Midbrain (tissue), 1 donor: ENCODE results near the gene METTL17.
A peak's percentile ranks its signal among the peaks of the same experiment; 100 is the strongest.
"Not testable (repeated sequence)": the region's sequence is repeated elsewhere in the genome, so short reads cannot be mapped to it uniquely, and the experiment has no call there.

Experiments used
- DNase-seq: peaks from one replicate; lab custom pipeline; 2025; lab: John Stamatoyannopoulos, UW

Gene METTL17

DNA sequence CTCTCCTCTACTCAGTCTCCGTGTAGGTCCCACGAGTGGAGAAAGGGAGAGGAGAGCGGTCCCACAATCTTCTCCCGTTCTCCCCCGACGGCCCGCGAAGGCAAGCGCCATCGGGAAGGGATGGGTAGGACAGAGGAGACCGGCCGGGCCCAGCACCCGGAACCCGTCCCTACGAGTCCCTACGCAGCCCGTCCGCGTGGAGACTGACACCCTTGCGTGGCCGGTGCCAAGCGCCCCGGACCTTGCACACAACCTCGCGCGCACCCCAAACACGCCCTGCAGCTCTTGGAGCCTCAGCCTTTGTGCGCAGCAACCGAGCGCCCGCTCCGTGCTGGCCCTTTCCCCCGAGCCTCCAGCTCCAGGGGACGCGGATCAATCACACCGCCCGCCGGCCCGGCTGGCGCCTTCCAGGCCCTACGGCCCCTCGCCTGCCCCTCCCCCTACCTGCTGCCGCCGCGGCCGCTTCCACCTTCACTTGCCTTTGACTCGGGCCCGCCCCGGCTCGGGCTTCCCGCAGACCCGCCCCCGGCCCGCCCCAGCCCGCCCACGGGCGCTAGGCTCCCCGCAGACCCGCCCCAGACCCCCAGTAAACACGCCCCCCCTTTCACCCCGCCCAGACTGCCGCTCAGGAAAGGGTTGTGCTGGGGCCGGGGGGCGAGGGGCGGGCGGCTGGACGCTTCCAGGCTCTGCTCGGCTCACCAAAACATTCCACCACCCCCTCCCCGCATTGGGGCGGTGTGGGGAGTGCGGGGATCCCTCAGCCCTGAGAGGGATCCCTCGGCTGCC lies 35.0 kb downstream of the METTL17 start, which contains the start of gene NDRG2:
TSS of gene NDRG2 (minus strand) at position 477 of the 786 bp plus-strand sequence. CDS start 1,746 bp downstream, outside the sequence.
- DNase-seq, result peak; percentile 75

- DNase-seq, result peak; percentile 87
Measured at GRCh38 chr14:21025371-21026273, 35.8 kb downstream of the METTL17 start.

GRCh38 chr14:21026274-21026987 lies 36.7 kb downstream of the METTL17 start:
- peak; percentile 91 for DNase-seq

- DNase-seq, result peak; percentile 27
Measured at GRCh38 chr14:21026988-21027315, 37.2 kb downstream of the METTL17 start.

DNA sequence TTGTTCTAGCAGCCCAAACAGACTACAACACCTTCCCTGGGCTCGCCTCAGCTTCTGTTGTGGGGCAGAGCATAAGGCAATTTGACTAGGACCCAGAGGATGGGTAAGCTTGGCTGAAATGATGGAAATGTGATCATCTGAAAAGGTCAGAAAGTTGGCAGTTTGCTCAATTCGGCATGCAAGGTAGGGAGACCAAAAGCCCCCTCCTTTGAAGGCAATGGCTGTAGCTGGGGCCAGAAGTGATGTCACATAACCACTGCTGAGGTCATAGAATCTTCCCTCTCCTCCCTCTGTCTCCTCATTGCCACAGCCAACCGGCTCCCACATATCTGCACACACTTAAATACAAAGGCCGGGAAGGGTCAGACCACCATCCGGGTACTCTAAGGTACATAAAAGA lies 40.1 kb downstream of the METTL17 start, which contains the start of gene TPPP2:
TSS of gene TPPP2 (plus strand) at position 301 of the 400 bp plus-strand sequence. CDS start 365 bp downstream, outside the sequence.
- DNase-seq, result no peak

- no peak for DNase-seq
Measured at GRCh38 chr14:21030531-21030930, 40.8 kb downstream of the METTL17 start.

DNA sequence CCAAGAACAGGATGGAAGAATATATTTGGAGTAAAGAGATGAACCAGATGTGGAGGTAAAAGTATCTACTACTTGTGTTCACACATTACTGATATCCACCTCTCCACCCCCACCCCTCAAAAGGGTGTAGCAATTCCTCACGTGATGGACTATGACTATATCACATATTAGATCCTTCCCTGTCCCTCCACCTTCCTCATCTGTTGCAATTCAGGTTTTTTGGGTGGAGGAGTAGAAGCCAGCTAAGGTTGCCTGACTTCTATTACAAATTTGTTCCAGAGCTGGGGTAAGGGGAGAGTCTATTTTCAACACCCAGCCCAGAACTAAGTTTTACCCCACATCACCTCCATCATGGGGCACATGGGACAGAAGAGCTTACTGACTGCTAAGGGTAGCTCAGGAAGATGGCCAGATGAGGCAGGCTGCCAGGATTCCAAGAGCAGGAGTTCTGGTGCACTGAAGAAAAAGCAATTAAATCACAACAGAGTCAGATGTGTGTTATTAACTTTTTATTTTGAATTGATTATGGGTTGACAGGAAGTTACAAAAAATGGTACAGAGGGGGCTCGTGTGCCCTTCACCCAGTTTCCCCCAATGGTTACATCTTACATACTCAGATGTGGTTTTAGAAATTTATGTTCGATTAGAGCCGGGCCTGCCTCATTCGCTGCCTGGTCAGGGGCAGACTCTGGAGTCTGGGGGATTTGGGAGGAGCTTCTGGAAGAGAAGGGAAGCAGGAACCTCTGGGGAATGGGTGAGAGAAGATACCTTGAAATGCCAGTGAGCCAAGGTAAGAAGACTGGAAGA lies 42.7 kb downstream of the METTL17 start:
- no peak for DNase-seq

- DNase-seq, result no peak
Measured at GRCh38 chr14:21033133-21033698, 43.4 kb downstream of the METTL17 start.

GRCh38 chr14:21034707-21035106 lies 44.9 kb downstream of the METTL17 start, which contains the start of gene RNASE13:
Gene RNASE13 (minus strand): TSS chr14:21034807. CDS start chr14:21034288, 519 bp downstream.
- no peak for DNase-seq

DNA sequence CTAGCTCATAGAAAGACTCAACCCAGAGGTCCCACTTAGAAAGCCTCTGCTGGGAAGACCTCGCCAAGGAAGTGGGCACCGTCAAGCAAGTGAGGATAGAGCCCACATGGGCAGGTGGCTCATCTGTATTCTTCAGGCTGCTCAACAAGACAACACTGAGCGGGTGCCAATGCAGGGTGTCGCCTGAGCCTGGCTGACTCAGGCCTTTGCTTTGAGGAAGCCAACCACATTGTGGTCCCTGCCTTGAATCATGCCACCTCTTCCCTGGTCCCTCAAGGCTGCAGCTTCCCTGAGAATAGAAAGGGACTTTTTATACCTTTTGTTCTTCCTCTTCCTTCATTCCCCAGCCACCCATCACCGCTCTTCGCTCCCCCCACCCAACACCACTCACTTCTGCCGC lies 47.0 kb downstream of the METTL17 start:
- no peak for DNase-seq

GRCh38 chr14:21037156-21037555 lies 47.4 kb downstream of the METTL17 start:
- no peak for DNase-seq

GRCh38 chr14:21038441-21039422 lies 49.0 kb downstream of the METTL17 start:
- peak; percentile 81 for DNase-seq

- peak; percentile 84 for DNase-seq
Measured at GRCh38 chr14:21039585-21040369, 50.0 kb downstream of the METTL17 start.

DNA sequence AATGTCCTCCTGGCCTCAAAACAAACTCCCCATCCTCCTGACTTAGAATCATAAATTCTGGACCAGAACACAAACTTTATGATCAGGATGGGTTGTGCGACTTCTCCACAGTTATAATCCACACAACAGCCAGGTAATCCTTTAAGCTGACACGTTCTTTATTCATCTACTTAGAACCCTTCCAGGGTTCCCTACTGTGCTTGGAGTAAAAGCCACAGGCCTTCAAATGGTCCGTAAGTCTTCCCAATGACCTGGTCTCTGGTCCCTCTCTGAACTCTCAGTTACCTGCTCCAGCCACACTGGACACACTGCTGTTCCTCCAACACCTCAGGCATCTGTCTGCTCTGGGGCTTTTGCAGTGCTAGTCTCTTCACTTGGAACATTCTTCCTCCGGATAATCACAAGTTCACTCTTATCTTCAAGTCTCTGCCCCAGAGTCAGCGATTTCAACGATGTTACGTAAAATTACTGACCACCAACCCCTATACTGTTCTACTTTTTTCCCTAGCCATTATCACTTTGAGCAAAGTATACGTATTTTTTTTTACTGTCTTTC lies 50.7 kb downstream of the METTL17 start:
- no peak for DNase-seq

DNA sequence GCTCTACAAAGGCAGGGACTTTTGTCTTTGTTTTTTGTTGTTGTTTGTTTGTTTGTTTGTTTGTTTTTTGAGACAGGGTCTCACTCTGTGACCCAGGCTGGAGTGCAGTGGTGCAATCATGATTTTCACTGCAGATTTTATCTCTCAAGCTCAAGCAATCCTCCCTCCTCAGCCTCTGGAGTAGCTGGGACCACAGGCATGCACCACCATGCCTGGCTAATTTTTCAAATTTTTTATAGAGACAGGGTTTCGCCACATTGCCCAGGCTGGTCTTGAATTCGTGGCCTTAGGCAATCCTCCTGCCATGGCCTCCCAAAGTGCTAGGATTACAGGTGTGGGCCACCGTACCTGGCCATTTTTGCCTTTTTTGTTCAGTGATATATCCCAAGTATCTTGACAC lies 51.2 kb downstream of the METTL17 start:
- not testable (repeated sequence) for DNase-seq

DNA sequence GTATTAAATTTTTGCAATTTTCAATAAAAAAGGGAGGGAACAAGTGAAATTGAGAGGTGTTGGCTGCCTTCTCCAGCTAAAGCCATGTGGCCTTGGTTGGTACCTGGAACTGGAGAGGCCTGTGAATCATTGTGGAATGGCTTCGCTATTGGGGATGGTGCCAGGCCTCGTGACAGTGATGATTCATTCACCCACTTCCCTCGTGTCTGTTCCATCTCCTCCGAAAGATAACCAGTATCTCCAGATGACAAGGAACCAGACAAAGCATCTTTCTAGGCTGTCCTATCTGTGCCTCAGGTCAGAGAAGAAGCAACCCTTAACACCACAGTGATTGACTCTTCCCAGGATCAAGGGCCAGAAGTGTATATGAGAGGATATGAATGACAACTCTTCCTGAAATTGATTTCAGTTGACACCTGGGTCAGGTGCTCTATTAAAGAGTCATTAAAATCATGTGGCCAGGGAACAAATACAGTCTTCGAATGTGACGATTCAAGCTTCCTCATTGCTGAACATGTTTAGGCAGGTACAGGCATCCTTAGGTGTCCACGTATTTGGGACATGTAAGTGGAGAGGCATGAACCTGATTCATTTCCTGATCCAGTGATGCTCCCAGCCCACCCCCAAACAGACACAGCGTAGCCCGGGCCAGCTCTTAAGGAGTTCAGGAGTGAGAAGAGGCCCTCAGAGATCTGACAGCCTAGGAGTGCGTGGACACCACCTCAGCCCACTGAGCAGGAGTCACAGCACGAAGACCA lies 52.1 kb downstream of the METTL17 start, which contains the start of gene RNASE7:
TSS of gene RNASE7 (plus strand) at position 687 of the 758 bp plus-strand sequence. CDS start 631 bp downstream, outside the sequence.
- no peak for DNase-seq

DNA sequence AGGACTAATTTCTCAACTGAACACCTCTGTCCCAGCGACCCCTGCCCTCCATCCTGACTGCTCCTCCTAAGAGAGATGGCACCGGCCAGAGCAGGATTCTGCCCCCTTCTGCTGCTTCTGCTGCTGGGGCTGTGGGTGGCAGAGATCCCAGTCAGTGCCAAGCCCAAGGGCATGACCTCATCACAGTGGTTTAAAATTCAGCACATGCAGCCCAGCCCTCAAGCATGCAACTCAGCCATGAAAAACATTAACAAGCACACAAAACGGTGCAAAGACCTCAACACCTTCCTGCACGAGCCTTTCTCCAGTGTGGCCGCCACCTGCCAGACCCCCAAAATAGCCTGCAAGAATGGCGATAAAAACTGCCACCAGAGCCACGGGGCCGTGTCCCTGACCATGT lies 53.1 kb downstream of the METTL17 start:
- DNase-seq, result peak; percentile 63
